Measurements from ENCODE around the gene BCL2.

Gene BCL2

GRCh38 chr18:63102941-63103744 is 216.4 kb downstream of the BCL2 start:
- no peak for DNase-seq

GRCh38 chr18:63100630-63101055 is 218.9 kb downstream of the BCL2 start:
- DNase-seq, result no peak

GRCh38 chr18:63099848-63100629 is 219.5 kb downstream of the BCL2 start:
- DNase-seq, result no peak

GRCh38 chr18:63099091-63099840 is 220.3 kb downstream of the BCL2 start:
- no peak for DNase-seq

- DNase-seq, result no peak
Observed at GRCh38 chr18:63098018-63098981, 221.3 kb downstream of the BCL2 start.

GRCh38 chr18:63097178-63097577 is 222.4 kb downstream of the BCL2 start:
- DNase-seq, result no peak

- no peak for DNase-seq
Observed at GRCh38 chr18:63096327-63096874, 223.2 kb downstream of the BCL2 start.

- no peak for DNase-seq
Observed at GRCh38 chr18:63095768-63096167, 223.8 kb downstream of the BCL2 start.

GRCh38 chr18:63091671-63092364 is 227.8 kb downstream of the BCL2 start:
- DNase-seq, result no peak

GRCh38 chr18:63090334-63090733 is 229.2 kb downstream of the BCL2 start:
- DNase-seq, result no peak

GRCh38 chr18:63089041-63089440 is 230.5 kb downstream of the BCL2 start:
- no peak for DNase-seq

- no peak for DNase-seq
Observed at GRCh38 chr18:63088262-63088661, 231.3 kb downstream of the BCL2 start.

- DNase-seq, result no peak
Observed at GRCh38 chr18:63087421-63088230, 231.9 kb downstream of the BCL2 start.

GRCh38 chr18:63085611-63086010 is 234.0 kb downstream of the BCL2 start:
- no peak for DNase-seq

- DNase-seq, result no peak
Observed at GRCh38 chr18:63084219-63084618, 235.3 kb downstream of the BCL2 start.

GRCh38 chr18:63083555-63083954 is 236.0 kb downstream of the BCL2 start:
- DNase-seq, result no peak

- peak; percentile 22 to 24 for DNase-seq
Observed at GRCh38 chr18:63083020-63083531, 236.5 kb downstream of the BCL2 start.

- no peak for DNase-seq
Observed at GRCh38 chr18:63082366-63083019, 237.1 kb downstream of the BCL2 start.

GRCh38 chr18:63079114-63079513 is 240.5 kb downstream of the BCL2 start:
- peak; percentile 33 to 44 for DNase-seq
